Sciatic nerve (tissue), 2 donors: Measurements from ENCODE around the gene BDNF. TPM values are rescaled to one million over a fixed set of nuclear protein-coding genes. Genes with fewer than 3 reads are reported as not detected.

ENCODE experiments used
- ATAC-seq: fragments of 200-7000 bp; cut with Tn5 transposase; one replicate; pipeline ENCODE4 v1.9.1; 2020; ENCODE audit warnings: mild to moderate bottlenecking, moderate library complexity
- DNase-seq: peaks from one replicate; pipeline ENCODE4 v3.0.0-alpha.2; 2020; ENCODE audit warnings: low spot score
- intact Hi-C: fragments of 100-400 bp; cut with DNase I; formaldehyde crosslinking; loops from one replicate; pipeline ENCODE4 v1.14.2; 2022
- total RNA-seq: library from RNA; stranded (reverse); fragmentation: NEBNext Ultra II Directional; extraction: Animal tissue kit (Norgen Biotek cat#: 25700); gene quantifications from one replicate; pipeline ENCODE4 v1.2.1, GENCODE V29; 2021
- donor health status: DM: no; HTN: no; CAD: no.
- donor health status: DM: no; HTN: no; CAD: no.

Gene BDNF
- total RNA-seq, 1 donor from 2014 or later = 0.18 TPM

GRCh38 chr11:27711725-27712124 lies 11.5 kb upstream of the BDNF start:
- DNase-seq = no peak
- intact Hi-C loops = loop anchor here (2.0 kb wide), 1 partner anchor 173 kb away; no protein-coding TSS in a partner anchor
- ATAC-seq = no peak

- DNase-seq = no peak
- intact Hi-C loops = loop anchor here (2.0 kb wide), 1 partner anchor 174 kb away; no protein-coding TSS in a partner anchor
- ATAC-seq = no peak
These were observed 10.3 kb upstream of the BDNF start for GRCh38 chr11:27710536-27710935.

- no peak for DNase-seq
- intact Hi-C loops = no loop called here
- ATAC-seq = no peak
These were observed 7.4 kb upstream of the BDNF start for GRCh38 chr11:27707676-27708075.

GRCh38 chr11:27705873-27706820 lies 5.9 kb upstream of the BDNF start:
- DNase-seq (no peak), ATAC-seq (no peak)
- intact Hi-C loops = no loop called here

- intact Hi-C loops = no loop called here
- DNase-seq (no peak), ATAC-seq (no peak)
These were observed 3.2 kb upstream of the BDNF start for GRCh38 chr11:27703481-27703880.

GRCh38 chr11:27702811-27703210 lies 2.6 kb upstream of the BDNF start:
- ATAC-seq (no peak), DNase-seq (no peak)
- intact Hi-C loops = no loop called here

GRCh38 chr11:27701355-27702105 lies 1.3 kb upstream of the BDNF start:
- intact Hi-C loops = no loop called here
- peak; percentile 62 for ATAC-seq
- DNase-seq = no peak

- ATAC-seq (peak; percentile 22), DNase-seq (no peak)
- intact Hi-C loops = no loop called here
These were observed 317 bp downstream of the BDNF start for GRCh38 chr11:27699926-27700350.

GRCh38 chr11:27699242-27699925 lies 871 bp downstream of the BDNF start:
- peak; percentile 52 for ATAC-seq
- intact Hi-C loops = no loop called here
- no peak for DNase-seq

- peak; percentile 83 for DNase-seq
- intact Hi-C loops = no loop called here
- peak; percentile 89 for ATAC-seq
These were observed 1.4 kb downstream of the BDNF start for GRCh38 chr11:27698872-27699241.

- DNase-seq = no peak
- no peak for ATAC-seq
- intact Hi-C loops = no loop called here
These were observed 2.5 kb downstream of the BDNF start for GRCh38 chr11:27697679-27698275.

GRCh38 chr11:27696961-27697360 lies 3.3 kb downstream of the BDNF start:
- ATAC-seq (no peak), DNase-seq (no peak)
- intact Hi-C loops = no loop called here

- intact Hi-C loops = no loop called here
- no peak for DNase-seq
- no peak for ATAC-seq
These were observed 4.1 kb downstream of the BDNF start for GRCh38 chr11:27696115-27696514.

- ATAC-seq (no peak), DNase-seq (no peak)
- intact Hi-C loops = no loop called here
These were observed 5.3 kb downstream of the BDNF start for GRCh38 chr11:27694992-27695391.

GRCh38 chr11:27693398-27693797 lies 6.9 kb downstream of the BDNF start:
- intact Hi-C loops = no loop called here
- ATAC-seq = no peak
- DNase-seq = no peak

GRCh38 chr11:27692781-27693180 lies 7.5 kb downstream of the BDNF start:
- DNase-seq (no peak), ATAC-seq (no peak)
- intact Hi-C loops = no loop called here

GRCh38 chr11:27688076-27688475 lies 12.2 kb downstream of the BDNF start:
- intact Hi-C loops = no loop called here
- no peak for DNase-seq
- ATAC-seq = no peak

GRCh38 chr11:27681664-27682063 lies 18.6 kb downstream of the BDNF start:
- DNase-seq = no peak
- intact Hi-C loops = no loop called here
- ATAC-seq = no peak
